ENCODE data around the gene GAB1. TPM values are rescaled to one million over a fixed set of nuclear protein-coding genes. Genes with fewer than 3 reads are reported as not detected.

GAB1 gene
- polyA plus RNA-seq, 6 donors from 2014 or later = 4.3 to 14.5 (median 7.5) TPM

- H3K27me3 Mint-ChIP-seq = no peaks in the 10 kb centered on the region
- no peak overlapping the region for H3K27ac Mint-ChIP-seq
- no peaks in the 10 kb centered on the region for H3K36me3 Mint-ChIP-seq
- DNase-seq (no peak), ATAC-seq (ENCODE audit: low read depth in 2 of 2) (no peak)
- no peak overlapping the region for H3K4me3 Mint-ChIP-seq
- no peaks in the 10 kb centered on the region for H3K9me3 Mint-ChIP-seq
- no peaks in the 10 kb centered on the region for H3K4me1 Mint-ChIP-seq
Observed at GRCh38 chr4:143308377-143308776, 28.3 kb upstream of the GAB1 start.

GRCh38 chr4:143311924-143312323, 24.8 kb upstream of the GAB1 start:
- H3K4me3 Mint-ChIP-seq = no peak overlapping the region
- H3K27ac Mint-ChIP-seq = peak overlapping the region in 1 of 6 donors; percentile 20
- H3K9me3 Mint-ChIP-seq = no peaks in the 10 kb centered on the region
- no peaks in the 10 kb centered on the region for H3K4me1 Mint-ChIP-seq
- no peaks in the 10 kb centered on the region for H3K36me3 Mint-ChIP-seq
- DNase-seq (no peak), ATAC-seq (ENCODE audit: low read depth in 2 of 2) (no peak)
- H3K27me3 Mint-ChIP-seq = no peaks in the 10 kb centered on the region

GRCh38 chr4:143313521-143313920, 23.2 kb upstream of the GAB1 start:
- H3K4me3 Mint-ChIP-seq = no peak overlapping the region
- ATAC-seq (ENCODE audit: low read depth in 2 of 2) = no peak
- H3K36me3 Mint-ChIP-seq = no peaks in the 10 kb centered on the region
- H3K27me3 Mint-ChIP-seq = no peaks in the 10 kb centered on the region
- H3K4me1 Mint-ChIP-seq = no peaks in the 10 kb centered on the region
- peak overlapping the region in 1 of 6 donors; percentile 4 for H3K27ac Mint-ChIP-seq
- DNase-seq = no peak
- H3K9me3 Mint-ChIP-seq = no peaks in the 10 kb centered on the region

DNA sequence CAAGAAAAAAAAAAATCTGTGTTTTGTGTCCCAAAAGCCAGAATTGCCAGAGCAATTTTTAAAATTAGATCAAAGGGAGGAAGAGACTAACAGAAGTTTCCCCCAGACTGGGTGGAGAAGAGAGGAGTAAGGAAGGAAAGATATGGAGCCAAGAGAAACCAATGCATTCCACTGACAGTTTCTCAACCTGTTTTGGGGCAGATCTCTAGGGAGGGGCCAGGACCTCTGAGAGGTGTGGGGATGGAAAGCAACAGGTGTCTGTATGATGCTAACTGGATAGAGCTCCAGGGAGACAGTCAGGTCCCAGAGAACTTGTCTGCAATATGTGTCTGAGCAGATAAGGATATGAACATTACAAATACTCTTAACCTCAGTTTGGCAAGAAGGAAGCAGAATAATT, 22.7 kb upstream of the GAB1 start:
- Mint-ChIP-seq H3K27me3 (no peaks in the 10 kb centered on the region), H3K36me3 (no peaks in the 10 kb centered on the region), H3K4me3 (no peak overlapping the region), H3K27ac (peak overlapping the region in 1 of 6 donors; percentile 5), H3K4me1 (no peaks in the 10 kb centered on the region), H3K9me3 (no peaks in the 10 kb centered on the region)
- DNase-seq (no peak), ATAC-seq (ENCODE audit: low read depth in 2 of 2) (no peak)

DNA sequence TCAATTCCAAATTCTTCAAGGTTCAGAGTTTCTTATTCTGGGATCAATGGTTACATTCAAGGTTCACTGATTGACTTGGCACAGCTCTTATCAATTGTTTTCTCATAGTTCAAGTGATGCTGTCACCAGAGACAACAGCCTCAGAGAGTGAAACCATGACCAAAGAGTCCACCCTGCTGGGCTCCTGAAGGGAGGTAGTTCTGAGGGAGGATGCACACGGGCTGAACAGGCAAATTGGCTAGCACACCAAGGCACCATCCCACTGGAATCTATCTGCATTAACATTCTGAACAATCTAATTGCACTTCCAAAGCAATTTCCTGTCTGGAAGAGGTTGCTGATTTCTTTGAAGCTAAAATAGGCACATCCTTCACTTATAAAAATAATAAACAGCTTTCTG, 16.6 kb upstream of the GAB1 start:
- Mint-ChIP-seq H3K27ac (no peak overlapping the region), H3K27me3 (peaks cover 0 to 6% (median 0%) of the 10 kb centered on the region in 3 donors), H3K4me3 (no peak overlapping the region), H3K9me3 (peaks cover 0 to 3% (median 0%) of the 10 kb centered on the region in 7 donors), H3K36me3 (no peaks in the 10 kb centered on the region), H3K4me1 (no peaks in the 10 kb centered on the region)
- ATAC-seq (ENCODE audit: low read depth in 2 of 2) = no peak
- DNase-seq = no peak

DNA sequence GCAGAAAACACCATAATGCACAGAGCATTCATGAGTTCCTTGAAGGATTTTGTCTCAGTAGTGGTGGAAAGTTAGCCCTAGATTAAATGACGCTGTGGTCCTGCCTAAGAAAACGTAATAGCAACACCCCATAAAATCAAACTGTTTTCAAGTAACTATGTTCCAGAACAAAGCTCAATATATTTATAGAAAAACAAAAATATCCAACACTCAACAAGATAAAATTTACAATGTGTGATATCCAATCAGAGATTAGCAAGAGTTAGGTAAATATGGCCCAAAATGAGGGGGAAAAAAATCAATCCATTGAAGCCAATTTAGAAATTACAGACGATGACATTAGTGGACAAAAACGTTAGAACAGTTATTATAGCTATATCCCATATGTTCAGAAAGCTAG, 9.9 kb upstream of the GAB1 start:
- Mint-ChIP-seq H3K4me1 (no peaks in the 10 kb centered on the region), H3K27ac (no peak overlapping the region), H3K36me3 (no peaks in the 10 kb centered on the region), H3K27me3 (no peaks in the 10 kb centered on the region), H3K4me3 (no peak overlapping the region), H3K9me3 (peaks cover 0 to 3% (median 0%) of the 10 kb centered on the region in 7 donors)
- DNase-seq = no peak
- no peak for ATAC-seq (ENCODE audit: low read depth in 2 of 2)

- H3K4me3 Mint-ChIP-seq = peak overlapping the region in 1 of 8 donors; percentile 21
- no peaks in the 10 kb centered on the region for H3K36me3 Mint-ChIP-seq
- ATAC-seq (ENCODE audit: low read depth in 2 of 2) (no peak), DNase-seq (no peak)
- H3K4me1 Mint-ChIP-seq = no peaks in the 10 kb centered on the region
- H3K27me3 Mint-ChIP-seq = no peaks in the 10 kb centered on the region
- H3K9me3 Mint-ChIP-seq = no peaks in the 10 kb centered on the region
- H3K27ac Mint-ChIP-seq = no peak overlapping the region
Observed at GRCh38 chr4:143329985-143330384, 6.7 kb upstream of the GAB1 start.

GRCh38 chr4:143335979-143336780, 496 bp upstream of the GAB1 start:
- peak; percentile 64 to 66 for ATAC-seq (ENCODE audit: low read depth in 2 of 2)
- no peaks in the 10 kb centered on the region for H3K36me3 Mint-ChIP-seq
- DNase-seq = peak; percentile 74
- no peaks in the 10 kb centered on the region for H3K9me3 Mint-ChIP-seq
- peak overlapping the region; percentile 89 to 100 (median 99) for H3K4me3 Mint-ChIP-seq
- peak overlapping the region; percentile 66 to 88 (median 82) for H3K27ac Mint-ChIP-seq
- H3K27me3 Mint-ChIP-seq = no peaks in the 10 kb centered on the region
- H3K4me1 Mint-ChIP-seq = peaks cover 21 to 41% (median 39%) of the 10 kb centered on the region in 3 donors

DNA sequence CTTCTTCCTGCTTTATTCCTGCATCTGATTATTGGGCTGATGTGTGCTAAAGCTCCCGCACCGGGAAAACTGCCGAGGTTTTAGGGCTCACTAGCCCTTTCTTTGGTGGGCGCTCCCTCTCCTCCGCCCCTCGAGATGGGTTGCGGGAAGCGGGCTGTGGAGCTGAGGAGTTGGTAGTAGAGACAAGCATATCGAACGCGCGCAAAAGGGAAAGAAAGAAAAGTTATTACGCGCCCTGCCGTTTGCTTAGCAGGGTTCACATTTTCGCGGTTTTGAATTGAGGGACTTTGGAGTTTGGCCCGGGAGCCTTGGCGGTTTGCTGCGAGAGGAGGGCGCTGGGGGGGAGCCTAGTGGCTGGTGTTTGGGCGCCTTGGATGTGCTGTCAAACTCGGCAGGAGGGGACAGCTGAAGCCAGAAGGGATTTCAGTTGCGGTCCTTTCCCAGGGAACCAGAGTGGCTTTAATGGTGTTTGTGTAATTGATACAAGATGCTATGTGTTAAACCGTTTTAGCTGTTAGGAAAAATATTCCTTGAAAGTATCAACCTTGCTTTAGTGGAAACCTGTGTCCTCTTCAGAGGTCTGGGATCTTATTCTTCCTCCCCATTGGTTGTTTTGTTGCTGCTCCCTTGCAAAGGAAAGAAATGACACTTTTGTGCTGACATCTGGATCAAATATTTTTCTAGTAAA, 1.1 kb downstream of the GAB1 start:
- no peaks in the 10 kb centered on the region for H3K27me3 Mint-ChIP-seq
- DNase-seq (no peak), ATAC-seq (ENCODE audit: low read depth in 2 of 2) (peak in 1 of 2 donors; percentile 5)
- H3K4me3 Mint-ChIP-seq = peak overlapping the region; percentile 89 to 100 (median 99)
- no peaks in the 10 kb centered on the region for H3K36me3 Mint-ChIP-seq
- H3K27ac Mint-ChIP-seq = peak overlapping the region; percentile 40 to 96 (median 84)
- H3K4me1 Mint-ChIP-seq = peaks cover 21 to 47% (median 41%) of the 10 kb centered on the region in 3 donors
- H3K9me3 Mint-ChIP-seq = no peaks in the 10 kb centered on the region

- Mint-ChIP-seq H3K9me3 (no peaks in the 10 kb centered on the region), H3K36me3 (no peaks in the 10 kb centered on the region), H3K4me1 (peaks cover 21 to 51% (median 45%) of the 10 kb centered on the region in 3 donors), H3K27ac (peak overlapping the region in 5 of 6 donors; percentile 1 to 83 (median 13)), H3K4me3 (peak overlapping the region; percentile 21 to 100 (median 99)), H3K27me3 (no peaks in the 10 kb centered on the region)
- DNase-seq (no peak), ATAC-seq (ENCODE audit: low read depth in 2 of 2) (no peak)
Observed at GRCh38 chr4:143338313-143338712, 1.6 kb downstream of the GAB1 start.

DNA sequence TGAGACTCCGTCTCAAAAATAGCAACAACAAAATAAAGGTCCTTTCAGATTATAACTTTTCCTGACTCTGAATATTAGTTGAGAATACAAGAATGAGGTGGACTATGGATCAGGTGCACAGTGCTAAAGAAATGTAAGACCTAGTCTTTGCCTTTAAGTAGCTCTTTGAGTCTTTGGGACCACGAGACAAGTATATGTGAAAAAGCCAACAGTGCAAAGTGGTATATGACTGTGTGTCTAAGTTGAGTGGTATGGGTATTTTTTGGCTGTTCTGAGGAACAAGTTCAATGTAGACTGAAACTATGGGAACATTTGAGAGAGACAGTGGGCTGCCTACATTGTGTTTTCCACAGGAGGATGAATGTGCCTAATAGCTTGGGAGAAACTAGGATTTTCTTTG, 2.8 kb downstream of the GAB1 start:
- ATAC-seq (ENCODE audit: low read depth in 2 of 2) (no peak), DNase-seq (no peak)
- Mint-ChIP-seq H3K27ac (peak overlapping the region in 2 of 6 donors; percentile 0 to 1), H3K36me3 (no peaks in the 10 kb centered on the region), H3K9me3 (no peaks in the 10 kb centered on the region), H3K4me1 (peaks cover 21 to 60% (median 48%) of the 10 kb centered on the region in 3 donors), H3K27me3 (no peaks in the 10 kb centered on the region), H3K4me3 (peak overlapping the region in 2 of 8 donors; percentile 6 to 94)

DNA sequence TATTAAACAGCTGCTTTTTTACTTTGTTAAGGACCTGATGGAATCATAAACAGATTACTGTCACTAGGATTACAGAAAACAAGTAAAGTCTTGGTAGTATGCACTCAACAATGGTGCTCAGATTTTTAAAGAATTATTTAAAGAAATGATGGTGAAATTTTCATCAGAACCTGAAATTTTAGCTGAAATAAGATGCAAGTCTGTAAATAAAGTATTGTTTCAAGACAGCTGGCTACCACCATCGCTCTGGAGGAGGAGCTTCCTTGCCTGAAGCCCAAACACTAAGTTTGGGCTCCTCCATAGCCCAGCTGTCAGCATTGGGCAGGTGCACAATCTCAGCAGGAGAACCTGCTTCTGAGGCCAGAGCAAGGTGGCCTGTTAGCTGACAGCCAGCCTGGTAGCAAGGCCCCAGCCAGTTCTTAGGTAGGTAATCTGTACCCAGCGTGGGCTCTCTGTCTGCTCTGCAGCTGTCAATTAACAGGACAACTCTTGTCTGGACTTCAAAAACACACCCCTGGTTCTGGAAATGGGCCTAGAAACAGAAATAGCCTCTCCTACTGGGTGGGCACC, 4.6 kb downstream of the GAB1 start:
- H3K9me3 Mint-ChIP-seq = no peaks in the 10 kb centered on the region
- ATAC-seq (ENCODE audit: low read depth in 2 of 2) = no peak
- H3K36me3 Mint-ChIP-seq = peaks cover 0 to 4% of the 10 kb centered on the region in 2 donors
- DNase-seq = no peak
- peak overlapping the region in 1 of 8 donors; percentile 35 for H3K4me3 Mint-ChIP-seq
- H3K27me3 Mint-ChIP-seq = no peaks in the 10 kb centered on the region
- peaks cover 21 to 55% (median 43%) of the 10 kb centered on the region in 3 donors for H3K4me1 Mint-ChIP-seq
- H3K27ac Mint-ChIP-seq = peak overlapping the region in 2 of 6 donors; percentile 1 to 53

DNA sequence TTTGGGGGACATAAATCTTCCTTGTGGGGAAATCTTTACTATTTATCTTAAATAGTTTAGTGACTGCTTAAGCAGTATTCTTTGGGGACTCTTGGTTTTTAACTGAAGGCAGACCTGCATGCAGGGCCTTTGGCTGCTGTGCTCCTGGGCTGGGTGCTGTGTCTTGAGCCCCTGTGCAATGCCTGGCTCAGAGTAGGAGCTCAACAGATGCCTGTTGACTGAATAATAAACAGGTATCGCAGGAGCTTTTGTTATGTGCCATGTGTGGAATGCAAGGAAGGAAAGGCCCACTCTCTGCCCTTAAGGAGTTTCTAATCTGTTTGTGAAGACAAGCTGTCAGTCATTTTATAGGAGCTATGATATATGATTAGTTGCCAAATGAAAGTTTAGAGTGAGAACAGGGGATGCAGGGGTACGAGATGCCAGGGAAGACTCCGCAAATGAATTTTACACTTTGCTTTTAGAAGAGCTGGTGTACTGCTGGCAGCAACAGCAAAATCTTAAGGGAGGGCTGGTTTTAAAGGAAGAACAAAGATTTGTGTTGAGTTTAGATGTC, 6.7 kb downstream of the GAB1 start:
- ATAC-seq (ENCODE audit: low read depth in 2 of 2) = no peak
- H3K4me1 Mint-ChIP-seq = peaks cover 14 to 46% (median 35%) of the 10 kb centered on the region in 3 donors
- peak overlapping the region in 4 of 6 donors; percentile 30 to 52 (median 34) for H3K27ac Mint-ChIP-seq
- peaks cover 0 to 5% of the 10 kb centered on the region in 2 donors for H3K36me3 Mint-ChIP-seq
- no peaks in the 10 kb centered on the region for H3K27me3 Mint-ChIP-seq
- no peaks in the 10 kb centered on the region for H3K9me3 Mint-ChIP-seq
- H3K4me3 Mint-ChIP-seq = no peak overlapping the region
- no peak for DNase-seq

All from naive B cell (primary cell).